ENCODE measurements around the gene COP1.
"Not testable (repeated sequence)": the region's sequence is repeated elsewhere in the genome, so short reads cannot be mapped to it uniquely, and the experiment has no call there.

Gene COP1

DNA sequence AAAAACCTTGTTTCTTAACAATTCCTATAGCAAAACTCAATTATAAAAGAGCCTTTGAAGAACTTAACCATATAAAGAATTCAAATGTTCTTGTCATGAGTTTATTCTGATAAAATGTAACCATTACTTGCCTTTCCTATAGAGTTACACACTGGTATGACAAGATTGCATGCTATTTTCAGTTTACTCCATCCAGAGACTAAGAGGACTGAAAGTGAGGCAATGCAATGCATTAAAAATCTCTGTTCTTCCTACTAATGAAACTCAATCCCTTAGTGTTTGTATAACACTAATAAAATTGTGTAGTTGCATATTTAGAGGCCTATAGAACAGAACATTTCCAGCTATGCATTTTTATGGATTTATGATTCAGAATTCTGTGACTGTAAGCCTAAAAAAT lies 88.1 kb downstream of the COP1 start:
- DNase-seq, result no peak

DNA sequence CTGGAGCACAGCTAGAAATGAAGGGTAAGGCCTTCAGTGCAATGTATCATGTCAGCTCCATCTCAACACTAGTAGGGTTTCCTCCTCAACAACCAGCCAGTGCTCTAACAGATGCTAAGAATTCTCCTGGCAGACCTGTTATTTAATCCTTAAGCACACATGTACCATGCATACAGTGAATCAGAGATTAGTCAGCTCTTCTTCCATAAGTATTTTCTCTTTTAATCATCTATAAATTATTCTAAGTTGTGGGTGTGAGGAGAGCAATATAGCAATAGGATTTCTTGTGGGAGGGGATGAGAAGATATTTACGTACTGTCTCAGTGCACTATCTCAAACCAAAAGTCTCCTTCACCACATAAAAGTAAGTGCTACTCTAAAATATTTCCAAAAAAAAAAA lies 95.3 kb downstream of the COP1 start:
- no peak for DNase-seq

DNA sequence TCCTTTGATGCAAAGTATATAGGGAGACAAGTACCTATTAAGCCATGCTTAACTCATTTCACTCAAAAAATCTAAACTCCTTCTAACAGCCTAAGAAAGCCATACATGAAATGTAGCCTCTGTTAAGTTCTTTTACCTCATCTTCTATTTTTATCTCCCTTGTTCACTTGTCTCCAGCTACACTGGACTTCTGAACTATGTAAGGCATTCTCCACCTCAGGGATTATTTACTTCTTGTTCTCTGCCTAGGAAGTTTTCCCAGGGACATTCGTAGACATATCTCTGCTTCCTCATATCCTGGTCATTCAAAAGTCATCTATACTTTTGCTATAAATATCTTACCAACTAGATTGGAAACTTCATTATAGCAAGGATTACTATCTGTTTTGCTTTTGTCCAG lies 96.9 kb downstream of the COP1 start:
- DNase-seq, result no peak

DNA sequence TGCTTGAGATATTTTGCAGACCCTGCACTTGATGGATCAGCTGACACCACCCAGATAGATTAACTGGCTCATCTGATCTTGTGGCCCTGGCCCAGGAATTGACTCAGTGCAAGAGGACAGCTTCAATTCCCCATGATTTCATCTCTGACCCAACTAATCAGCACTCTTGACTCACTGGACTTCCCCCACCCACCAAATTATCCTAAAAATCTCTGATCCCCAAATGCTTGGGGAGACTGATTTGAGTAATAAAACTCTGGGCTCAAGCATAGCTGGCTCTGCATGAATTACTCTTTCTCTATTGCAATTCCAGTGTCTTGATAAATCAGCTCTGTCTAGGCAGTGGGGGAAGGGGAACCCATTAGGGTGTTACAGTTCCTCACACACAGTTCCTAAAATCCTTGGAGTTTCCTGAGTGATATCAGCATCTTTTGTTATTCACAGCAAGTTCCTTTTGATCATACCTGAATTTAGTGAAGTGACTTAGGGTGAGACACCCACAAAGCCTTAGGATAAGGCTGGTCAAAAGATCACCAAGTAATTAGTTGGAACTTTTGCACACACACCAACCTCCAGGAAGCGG lies 104.2 kb downstream of the COP1 start:
- no peak for DNase-seq

DNA sequence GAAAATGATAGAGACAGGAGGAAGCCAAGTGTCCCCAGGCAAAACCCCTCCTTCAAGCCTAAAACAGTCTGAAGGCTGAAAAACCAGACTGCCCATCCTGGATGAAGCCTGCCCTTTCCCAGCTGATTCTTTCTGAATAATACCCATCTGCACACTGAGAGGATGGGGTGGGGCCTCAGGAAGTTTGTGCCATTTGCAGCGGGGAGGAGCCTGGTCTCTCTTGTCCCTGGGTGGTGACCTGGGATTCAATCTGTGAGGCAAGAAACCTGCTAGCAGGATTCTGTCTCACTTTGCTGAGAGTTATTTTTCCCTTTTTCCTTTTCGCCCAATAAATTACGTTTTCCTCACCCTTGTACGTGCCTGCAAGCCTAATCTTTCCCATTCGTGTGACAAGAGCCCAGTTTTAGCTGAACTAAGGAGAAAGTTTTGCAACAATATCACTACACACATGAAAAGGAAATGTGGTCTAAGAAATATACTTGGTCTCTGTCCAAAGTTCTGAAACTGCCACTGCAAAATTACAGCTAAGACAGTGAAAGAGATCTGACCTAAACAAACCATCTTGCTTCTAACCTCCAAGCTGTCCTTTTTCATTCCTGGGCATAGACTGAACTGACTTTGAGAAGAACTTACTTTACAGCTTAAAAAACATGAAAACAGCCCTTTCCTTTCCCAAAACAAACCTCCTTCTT lies 105.0 kb downstream of the COP1 start:
- DNase-seq, result no peak

DNA sequence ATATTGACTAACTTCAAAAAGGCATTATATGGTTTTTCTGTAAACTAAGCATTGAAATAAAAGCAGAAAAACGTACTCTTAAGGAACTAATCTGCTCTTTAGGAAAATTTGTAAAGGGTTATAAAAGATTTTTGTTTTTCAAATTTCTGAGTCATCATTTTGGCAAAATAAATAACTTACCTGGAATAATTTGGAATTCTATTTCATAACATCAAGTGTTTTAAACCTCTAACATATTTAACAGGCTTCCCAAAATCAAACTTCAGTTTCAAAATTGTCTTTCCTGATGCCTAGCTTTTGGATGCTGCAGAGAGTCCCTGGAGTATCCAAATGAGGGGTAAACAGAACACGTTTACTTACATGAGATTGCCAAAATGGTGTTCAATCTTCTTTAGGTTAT lies 108.5 kb downstream of the COP1 start:
- no peak for DNase-seq

DNA sequence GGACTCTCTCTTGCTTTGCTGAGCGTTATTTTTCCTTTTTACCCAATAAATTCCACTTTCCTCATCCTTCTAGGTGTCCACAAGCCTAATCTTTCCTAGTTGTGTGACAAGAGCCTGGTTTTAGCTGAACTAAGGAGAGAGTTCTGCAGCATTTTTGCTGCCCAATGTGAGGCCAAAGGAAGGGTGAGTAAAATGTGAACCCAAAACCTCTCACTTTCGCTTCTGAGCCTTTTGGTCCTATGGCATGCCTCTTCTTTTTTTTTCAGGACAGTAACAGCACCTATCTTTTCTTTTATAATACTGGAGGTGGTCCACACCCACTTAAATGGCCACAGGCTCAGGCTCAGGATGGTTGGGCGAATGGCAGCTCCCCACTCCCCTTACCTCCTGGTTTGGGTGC lies 111.1 kb downstream of the COP1 start:
- DNase-seq, result no peak

DNA sequence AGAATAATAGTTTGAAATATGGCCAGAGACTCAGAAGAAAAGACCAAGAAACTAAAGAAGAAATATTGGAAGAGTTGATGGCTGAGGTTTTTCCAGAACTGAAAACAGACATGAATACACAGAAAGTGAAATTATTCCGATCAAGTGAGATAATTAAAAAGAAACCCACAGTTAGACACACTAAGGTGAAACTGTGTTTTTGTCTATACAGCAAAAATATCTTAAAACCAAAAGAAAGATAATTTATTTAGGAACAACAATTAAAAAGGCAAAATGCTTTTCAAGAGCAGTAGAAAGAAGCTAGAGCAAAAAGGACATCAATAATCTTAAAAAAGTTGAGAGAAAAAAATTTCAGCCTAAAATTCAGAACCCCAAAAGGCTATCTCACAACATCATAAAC lies 116.3 kb downstream of the COP1 start:
- no peak for DNase-seq

DNA sequence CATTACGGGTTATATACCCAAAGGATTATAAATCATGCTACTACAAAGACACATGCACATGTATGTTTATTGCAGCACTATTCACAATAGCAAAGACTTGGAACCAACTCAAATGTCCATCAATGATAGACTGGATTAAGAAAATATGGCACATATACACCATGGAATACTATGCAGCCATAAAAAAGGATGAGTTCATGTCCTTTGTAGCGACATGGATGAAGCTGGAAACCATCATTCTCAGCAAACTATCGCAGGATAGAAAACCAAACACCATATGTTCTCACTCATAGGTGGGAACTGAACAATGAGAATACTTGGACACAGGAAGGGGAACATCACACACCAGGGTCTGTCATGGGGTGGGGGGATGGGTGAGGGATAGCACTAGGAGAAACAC lies 119.3 kb downstream of the COP1 start:
- DNase-seq, result not testable (repeated sequence)

DNA sequence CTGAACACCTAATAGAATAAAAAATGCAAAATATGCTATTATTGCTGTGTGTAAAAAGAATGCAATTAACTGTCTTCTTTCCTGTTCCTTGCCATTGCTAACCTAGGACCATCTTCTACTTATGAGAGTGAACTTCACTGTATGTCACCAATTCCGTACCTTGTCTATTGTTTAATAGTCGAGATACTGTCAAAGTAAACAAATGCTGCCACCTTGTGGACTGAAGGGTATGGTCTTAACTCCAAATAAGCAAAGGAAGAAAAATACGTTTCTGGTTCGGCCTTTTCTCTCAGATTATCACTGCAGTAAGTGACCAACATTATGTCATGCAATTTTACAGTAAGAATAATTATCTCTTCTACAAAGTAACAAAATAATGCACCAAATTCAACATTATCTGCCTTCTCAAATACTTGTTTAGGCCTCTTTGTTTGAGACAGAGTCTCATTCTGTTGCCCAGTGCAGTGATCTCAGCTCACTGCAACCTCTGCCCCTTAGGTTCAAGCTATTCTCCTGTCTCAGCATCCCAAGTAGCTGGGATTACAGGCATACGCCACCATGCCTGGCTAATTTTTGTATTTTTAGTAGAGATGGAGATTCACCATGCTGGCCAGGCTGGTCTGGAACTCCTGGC lies 133.4 kb downstream of the COP1 start:
- peak; percentile 67 for DNase-seq

DNA sequence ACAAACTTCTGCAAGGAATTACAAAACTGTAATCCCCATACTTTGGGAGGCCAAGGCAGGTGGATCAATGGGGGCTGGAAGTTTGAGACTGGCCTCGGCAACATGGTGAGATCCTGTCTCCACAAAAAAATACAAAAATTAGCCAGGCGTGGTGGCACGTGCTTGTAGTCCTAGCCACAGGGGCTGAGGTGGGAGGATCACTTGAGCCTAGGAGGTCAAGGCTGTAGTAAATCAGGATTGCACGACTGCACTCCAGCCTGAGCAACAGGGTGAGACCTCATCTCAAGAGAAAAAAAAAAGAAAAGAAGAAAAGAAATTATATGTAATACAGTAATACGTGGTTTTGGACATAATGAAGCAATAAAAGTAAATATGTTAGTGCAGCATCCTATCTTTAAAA lies 138.2 kb downstream of the COP1 start:
- DNase-seq, result no peak

DNA sequence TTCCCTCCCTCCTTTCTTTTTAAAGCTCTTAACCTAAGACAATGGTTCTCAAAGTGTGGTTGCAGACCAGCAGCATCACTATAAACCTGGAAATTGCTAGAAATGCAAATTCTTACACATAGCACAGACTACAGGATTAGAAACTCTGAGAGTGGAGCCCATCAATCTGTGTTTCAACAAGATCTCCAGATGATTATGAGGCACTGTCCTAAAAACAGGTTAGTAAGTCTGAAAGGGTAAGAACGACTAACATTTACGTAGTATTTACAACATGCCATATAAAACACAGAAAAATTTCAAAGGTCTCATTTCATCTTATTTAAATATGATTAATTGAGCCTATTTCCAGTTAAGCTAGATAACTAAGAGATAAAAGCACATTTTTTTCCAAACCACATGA lies 138.8 kb downstream of the COP1 start:
- no peak for DNase-seq

DNA sequence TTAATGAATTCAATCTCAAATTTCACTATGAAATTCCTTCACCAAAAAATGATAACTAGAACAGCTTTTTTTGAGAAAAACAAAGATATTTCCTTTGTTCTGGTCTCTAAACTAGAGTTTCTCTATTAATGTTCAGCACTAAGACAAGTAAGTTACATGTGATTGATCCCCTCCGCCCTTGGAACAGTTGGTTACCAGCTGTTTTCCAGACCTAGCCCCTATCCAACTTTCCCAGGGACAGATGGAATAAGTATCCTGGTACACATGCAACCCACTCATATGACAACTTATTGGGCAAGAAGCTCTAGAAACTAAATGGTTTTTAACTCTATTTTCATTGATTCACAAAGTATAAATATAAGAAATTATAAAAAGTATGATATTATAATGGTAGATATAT lies 140.4 kb downstream of the COP1 start:
- DNase-seq, result no peak

DNA sequence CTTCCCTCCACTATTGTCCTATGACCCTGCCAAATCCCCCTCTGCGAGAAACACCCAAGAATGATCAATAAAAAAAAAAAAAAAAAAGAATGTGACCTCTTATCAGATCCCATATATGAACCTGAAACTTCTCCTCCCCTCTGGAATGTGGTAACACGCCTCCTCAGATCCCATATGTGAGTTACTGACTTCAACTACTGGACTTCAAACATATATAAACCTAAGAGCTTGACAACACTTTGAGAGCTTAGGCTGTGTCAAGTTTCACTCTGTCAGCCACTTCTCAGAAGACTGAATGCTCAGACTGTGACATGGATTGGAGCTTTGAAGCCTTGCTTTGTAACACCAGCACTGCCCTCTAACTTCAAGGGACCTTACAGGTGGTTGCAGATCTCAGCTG lies 148.4 kb downstream of the COP1 start:
- no peak for DNase-seq

DNA sequence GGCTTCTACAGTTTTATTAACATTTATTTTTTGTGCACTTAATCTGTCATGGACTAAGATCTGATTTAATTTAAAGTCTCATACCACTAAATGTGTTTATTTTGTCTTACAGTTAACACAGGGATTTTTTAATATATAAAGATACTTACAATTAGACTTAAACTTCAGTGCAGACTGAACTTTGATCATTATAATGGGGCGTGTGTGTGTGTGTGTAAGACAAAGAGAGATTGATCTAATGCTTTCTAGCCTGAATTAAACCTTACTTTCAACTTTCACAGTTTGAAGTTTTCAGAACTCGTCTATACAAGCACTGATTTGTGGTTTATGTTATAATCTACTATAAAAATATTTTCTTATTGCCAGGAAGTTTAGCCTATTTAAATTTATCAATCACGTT lies 150.8 kb downstream of the COP1 start:
- DNase-seq, result no peak

DNA sequence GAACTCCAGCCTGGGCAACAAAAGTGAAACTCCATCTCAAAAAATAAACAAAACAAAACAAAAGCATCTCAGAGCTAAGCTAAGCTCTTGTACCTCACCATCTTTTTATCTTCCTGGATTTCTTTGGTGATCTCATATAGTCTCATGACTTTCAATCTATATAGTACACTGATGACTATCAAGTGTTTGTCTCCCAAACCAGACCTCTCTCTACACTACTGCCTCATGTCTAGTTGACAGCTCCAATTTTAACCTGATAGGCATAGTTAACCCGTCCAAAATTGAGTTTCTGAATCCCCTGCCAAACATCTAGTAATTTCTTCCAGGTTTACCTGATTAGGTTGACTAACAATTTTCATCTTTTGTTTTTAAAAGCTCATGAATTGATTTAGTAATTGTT lies 151.7 kb downstream of the COP1 start:
- no peak for DNase-seq

DNA sequence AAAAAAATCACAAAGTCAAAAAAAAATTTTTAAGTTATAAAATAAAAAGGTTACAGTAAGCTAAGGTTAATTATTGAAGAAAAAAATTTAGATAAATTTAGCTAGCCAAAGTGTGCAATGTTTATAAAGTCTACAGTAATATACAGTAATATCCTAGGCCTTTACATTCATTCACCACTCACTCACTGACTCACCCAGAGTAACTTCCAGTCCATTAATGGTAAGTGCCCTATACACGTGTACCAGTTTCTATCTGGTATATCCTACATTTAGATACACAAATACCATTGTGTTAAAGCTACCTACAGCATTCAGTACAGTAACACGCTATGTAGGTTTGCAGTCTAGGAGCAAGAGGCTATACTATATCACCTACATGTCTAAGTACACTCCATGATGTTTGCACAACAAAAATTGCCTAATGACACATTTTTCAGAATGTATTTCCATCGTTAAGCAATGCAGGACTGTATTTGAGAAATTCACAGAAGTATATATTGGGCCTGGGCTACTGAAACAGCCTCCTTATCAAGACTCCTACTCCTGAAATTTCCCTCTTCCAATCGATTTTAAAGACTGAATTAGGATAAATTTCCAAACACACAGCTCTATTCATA lies 155.1 kb downstream of the COP1 start:
- no peak for DNase-seq

DNA sequence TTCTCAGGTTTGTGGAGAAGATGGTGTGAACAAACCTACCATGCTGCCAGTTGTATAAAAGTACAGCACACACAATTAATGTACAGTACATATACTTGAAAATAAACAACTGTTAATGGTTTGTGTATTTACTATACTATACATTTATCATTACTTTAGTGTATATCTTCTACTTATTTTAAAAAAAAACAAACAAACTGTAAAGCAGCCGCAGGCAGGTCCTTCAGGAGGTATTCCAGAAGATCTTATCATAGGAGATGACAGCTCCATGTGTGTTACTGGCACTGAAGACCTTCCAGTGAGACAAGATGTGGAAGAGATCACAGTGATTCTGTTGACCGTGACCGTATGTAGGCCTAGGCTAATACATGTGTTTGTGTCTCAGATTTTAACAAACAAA lies 155.7 kb downstream of the COP1 start:
- DNase-seq, result no peak

DNA sequence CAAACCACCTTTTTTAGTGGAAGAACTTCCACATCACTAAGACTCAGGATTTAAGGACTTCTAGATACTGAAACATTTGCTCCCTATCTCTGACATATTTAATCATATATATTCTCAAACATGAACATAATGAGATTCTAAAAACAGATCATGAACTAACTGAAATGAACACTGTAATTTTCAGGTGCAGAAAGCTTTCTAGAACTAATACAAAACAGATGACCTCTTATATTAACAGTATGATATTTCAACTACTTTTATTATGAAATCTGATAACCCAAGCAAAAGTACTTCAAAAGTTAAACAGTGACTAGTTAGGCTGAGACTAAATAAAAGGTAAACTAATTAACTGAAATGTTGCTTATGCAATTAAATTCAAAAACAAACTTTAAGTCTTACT lies 157.5 kb downstream of the COP1 start:
- DNase-seq, result no peak

DNA sequence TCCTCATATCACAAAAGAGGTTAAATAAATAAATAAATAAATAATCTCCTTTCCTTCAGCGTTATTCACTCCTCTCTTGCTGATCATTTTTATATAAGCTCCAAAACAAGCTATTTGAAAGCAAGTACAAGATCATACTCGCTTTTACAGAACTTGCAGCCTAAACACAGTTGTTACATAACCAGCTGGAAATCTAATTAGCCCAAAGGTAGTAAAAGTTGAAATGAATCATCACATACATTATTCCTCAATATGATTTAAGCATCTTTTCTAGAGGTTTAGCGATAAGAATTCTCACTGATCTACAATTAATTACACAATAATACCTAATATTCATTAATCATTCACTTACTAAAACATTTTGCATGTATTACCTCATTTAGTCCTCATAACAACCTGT lies 160.2 kb downstream of the COP1 start:
- no peak for DNase-seq

DNA sequence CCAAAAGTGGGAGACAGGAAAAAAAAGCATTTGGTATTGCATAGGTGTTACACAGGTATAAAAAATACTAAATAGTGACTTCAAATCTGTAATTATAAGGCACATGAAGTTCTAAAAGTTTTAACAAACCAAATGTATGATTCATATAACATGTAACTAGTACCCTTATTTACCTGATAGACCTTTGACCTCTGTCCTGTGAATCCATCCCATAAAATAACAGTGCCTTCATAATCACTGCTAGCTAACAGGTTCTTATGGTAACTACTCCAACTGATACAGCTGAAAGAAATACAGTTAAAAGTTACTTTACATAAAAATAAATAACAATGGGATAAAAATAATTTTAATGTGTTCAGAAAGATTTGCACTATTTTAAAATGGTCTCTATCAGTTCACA lies 163.5 kb downstream of the COP1 start:
- no peak for DNase-seq

DNA sequence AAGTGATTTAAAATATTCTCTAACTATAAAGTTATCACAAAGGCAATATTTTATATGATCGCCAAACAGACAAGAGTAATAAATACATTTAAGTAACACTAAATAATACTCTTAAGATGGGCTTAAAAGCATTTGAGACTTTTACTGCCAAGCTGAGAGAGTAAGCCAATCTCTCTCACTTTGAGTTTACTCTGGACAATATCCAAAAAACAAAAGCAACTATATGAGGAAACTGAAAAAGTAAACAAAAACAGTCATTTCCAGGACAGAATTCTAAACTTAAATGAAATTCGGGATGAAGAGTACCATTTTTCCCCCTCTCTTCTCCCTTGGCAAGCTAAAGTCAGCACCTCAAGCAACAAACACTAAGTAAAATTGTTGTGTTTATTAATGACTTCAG lies 173.2 kb downstream of the COP1 start:
- DNase-seq, result no peak

DNA sequence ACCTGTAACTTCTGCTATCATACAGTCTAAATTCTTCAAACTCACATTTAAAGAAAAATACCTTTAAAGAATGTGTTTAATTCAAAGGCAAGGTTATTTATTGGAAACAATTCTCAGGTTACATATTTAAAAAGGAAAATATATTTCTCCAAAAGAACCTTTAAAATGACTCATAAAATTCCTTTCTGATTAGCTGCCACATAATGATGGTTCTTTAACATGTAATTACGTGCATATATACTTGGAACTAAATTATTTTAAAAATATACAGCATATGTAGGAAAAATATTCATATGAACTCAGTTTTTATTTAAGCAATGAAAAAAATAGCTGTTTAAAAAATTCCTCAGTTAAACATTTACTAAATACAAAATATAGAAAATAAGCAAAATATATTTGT lies 173.6 kb downstream of the COP1 start:
- no peak for DNase-seq

DNA sequence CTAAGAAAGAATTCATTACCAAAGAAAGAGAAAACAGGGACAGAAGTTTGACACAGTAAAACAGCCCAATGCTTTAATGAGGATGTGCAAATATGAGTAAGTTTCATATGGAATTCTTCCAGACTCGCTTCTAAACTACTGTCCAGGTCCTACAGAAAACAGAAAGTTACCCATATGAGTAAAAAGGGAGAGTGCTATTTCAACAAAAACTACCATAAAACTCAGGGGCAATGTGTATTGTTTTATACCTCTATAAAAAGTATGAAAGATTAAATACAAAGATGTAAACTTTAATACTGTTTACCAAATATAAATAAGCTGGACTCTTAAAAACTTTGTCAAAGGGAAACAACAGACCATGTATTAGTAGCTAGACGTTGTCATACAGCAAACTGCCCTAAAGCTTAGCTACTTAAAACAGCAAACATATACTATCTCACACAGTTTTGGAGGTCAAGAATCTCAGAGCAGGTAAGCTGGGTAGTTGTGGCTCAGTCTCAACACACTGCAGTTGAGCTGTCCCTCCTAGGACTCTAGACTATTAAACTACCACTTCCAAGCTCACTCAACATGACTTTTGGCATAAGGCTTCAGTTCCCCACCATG lies 174.9 kb downstream of the COP1 start:
- DNase-seq, result no peak

Data from NCI-H1694 treated with DMSO at 0.1 percent for 48 hours (cell line).